Measurements from ENCODE around the gene MORC1.

- TF ChIP-seq, protein P1, sequence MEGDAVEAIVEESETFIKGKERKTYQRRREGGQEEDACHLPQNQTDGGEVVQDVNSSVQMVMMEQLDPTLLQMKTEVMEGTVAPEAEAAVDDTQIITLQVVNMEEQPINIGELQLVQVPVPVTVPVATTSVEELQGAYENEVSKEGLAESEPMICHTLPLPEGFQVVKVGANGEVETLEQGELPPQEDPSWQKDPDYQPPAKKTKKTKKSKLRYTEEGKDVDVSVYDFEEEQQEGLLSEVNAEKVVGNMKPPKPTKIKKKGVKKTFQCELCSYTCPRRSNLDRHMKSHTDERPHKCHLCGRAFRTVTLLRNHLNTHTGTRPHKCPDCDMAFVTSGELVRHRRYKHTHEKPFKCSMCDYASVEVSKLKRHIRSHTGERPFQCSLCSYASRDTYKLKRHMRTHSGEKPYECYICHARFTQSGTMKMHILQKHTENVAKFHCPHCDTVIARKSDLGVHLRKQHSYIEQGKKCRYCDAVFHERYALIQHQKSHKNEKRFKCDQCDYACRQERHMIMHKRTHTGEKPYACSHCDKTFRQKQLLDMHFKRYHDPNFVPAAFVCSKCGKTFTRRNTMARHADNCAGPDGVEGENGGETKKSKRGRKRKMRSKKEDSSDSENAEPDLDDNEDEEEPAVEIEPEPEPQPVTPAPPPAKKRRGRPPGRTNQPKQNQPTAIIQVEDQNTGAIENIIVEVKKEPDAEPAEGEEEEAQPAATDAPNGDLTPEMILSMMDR (IDR thresholded peaks at IDR 0.05) = no peak
- TF ChIP-seq POLR2A (IDR thresholded peaks at IDR 0.05; ENCODE audit: low read depth) (no peak), EP300 (IDR thresholded peaks at IDR 0.05) (no peak), POLR2AphosphoS5 (IDR thresholded peaks at IDR 0.05) (no peak)
Measured at GRCh38 chr3:108972482-108972881, 145.5 kb downstream of the MORC1 start.
